SK-N-MC (cell line): ENCODE results near the gene ELF2.
"Not testable (repeated sequence)": the region's sequence is repeated elsewhere in the genome, so short reads cannot be mapped to it uniquely, and the experiment has no call there.

Experiments
- EZH2 ChIP-seq: fragments of 200-600 bp; sonication (generic); IDR thresholded peaks from one replicate; pipeline ENCODE4 v1.6.1; 2017; ENCODE audit warnings: antibody characterized with exemption
- POLR2AphosphoS5 ChIP-seq: IDR thresholded peaks from 2 replicates; pipeline ENCODE4 v1.6.1; 2012; ENCODE audit warnings: mild to moderate bottlenecking, low read depth, low read length, borderline replicate concordance

DNA sequence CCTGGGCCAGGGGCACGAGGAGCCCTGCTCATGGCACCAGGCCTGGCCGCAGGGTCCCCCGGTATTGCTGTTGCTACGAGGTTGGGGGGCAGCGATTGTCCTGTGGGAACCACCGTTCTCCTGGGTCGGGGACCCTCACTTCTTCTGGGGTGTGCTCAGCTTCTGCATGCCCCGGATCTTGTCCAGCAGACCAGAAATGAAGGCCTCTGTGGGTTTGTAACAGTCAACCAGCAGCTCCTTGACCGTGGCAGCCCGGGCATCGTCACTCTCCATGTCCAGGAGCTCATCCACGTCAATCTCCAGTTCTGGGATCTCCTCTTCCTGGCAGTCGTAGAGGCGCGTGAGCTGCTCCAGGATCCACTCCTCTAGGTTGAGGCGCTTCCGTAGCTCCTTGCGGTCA is 62.2 kb downstream of the ELF2 start:
- not testable (repeated sequence) for TF ChIP-seq POLR2AphosphoS5, EZH2
